GM19463 (cell line): ENCODE data around the gene GIN1.
"Not testable (repeated sequence)": the region's sequence is repeated elsewhere in the genome, so short reads cannot be mapped to it uniquely, and the experiment has no call there.

ENCODE experiments used
- ATAC-seq: cut with Tn5 transposase; IDR thresholded peaks from one replicate; pipeline ENCODE4 v1.9.1; 2021; ENCODE audit warnings: mild to moderate bottlenecking, moderate library complexity; ENCODE audit not compliant: unreplicated experiment

GIN1 gene

GRCh38 chr5:103119765-103120606, at the start of gene GIN1, which contains the start of gene PPIP5K2:
Gene GIN1, minus strand, starts transcription at chr5:103120138. Its CDS starts 11,431 bp downstream, at chr5:103108707.
Gene PPIP5K2, plus strand, starts transcription at chr5:103120301. Its CDS starts 9,289 bp downstream, at chr5:103129590.
- peak; percentile 88 for ATAC-seq

GRCh38 chr5:103166706-103167105, 46.8 kb upstream of the GIN1 start:
- no peak for ATAC-seq

- ATAC-seq: no peak
Measured at GRCh38 chr5:103151156-103151555, 31.2 kb upstream of the GIN1 start.

- ATAC-seq: no peak
Measured at GRCh38 chr5:103148213-103148612, 28.3 kb upstream of the GIN1 start.

GRCh38 chr5:103145196-103145595, 25.3 kb upstream of the GIN1 start:
- no peak for ATAC-seq

GRCh38 chr5:103142132-103142531, 22.2 kb upstream of the GIN1 start:
- ATAC-seq: not testable (repeated sequence)

GRCh38 chr5:103139264-103139865, 19.4 kb upstream of the GIN1 start:
- ATAC-seq: peak; percentile 100

- no peak for ATAC-seq
Measured at GRCh38 chr5:103138202-103138690, 18.3 kb upstream of the GIN1 start.

- ATAC-seq: no peak
Measured at GRCh38 chr5:103135461-103135860, 15.5 kb upstream of the GIN1 start.

- ATAC-seq: no peak
Measured at GRCh38 chr5:103133231-103133630, 13.3 kb upstream of the GIN1 start.

- no peak for ATAC-seq
Measured at GRCh38 chr5:103132684-103133083, 12.7 kb upstream of the GIN1 start.

GRCh38 chr5:103128202-103128601, 8.3 kb upstream of the GIN1 start:
- no peak for ATAC-seq

GRCh38 chr5:103127292-103127817, 7.4 kb upstream of the GIN1 start:
- no peak for ATAC-seq

- ATAC-seq: no peak
Measured at GRCh38 chr5:103126557-103126956, 6.6 kb upstream of the GIN1 start.

GRCh38 chr5:103122242-103122641, 2.3 kb upstream of the GIN1 start:
- no peak for ATAC-seq

- ATAC-seq: no peak
Measured at GRCh38 chr5:103120607-103121200, 766 bp upstream of the GIN1 start.

GRCh38 chr5:103119070-103119764, 721 bp downstream of the GIN1 start:
- ATAC-seq: no peak

GRCh38 chr5:103117471-103117991, 2.4 kb downstream of the GIN1 start:
- ATAC-seq: no peak

GRCh38 chr5:103114440-103114839, 5.5 kb downstream of the GIN1 start:
- ATAC-seq: no peak

- no peak for ATAC-seq
Measured at GRCh38 chr5:103112910-103113309, 7.0 kb downstream of the GIN1 start.

- no peak for ATAC-seq
Measured at GRCh38 chr5:103111468-103111867, 8.5 kb downstream of the GIN1 start.
